SK-N-SH (cell line): ENCODE results near the gene CD160.

Experiments
- CHD2 ChIP-seq: fragments of 150-350 bp; IDR thresholded peaks from 2 replicates; pipeline ENCODE4 v1.6.1; 2018; ENCODE audit warnings: low read length; ENCODE audit not compliant: partially characterized antibody
- EP300 ChIP-seq, 2 experiments: IDR thresholded peaks; 2 replicates each; pipeline versions ENCODE4 v1.4.0 to v1.6.1; 2012; ENCODE audit warnings: borderline replicate concordance in 1 of 2, low read depth in 1 of 2, low read length in 1 of 2
- FOXJ3 ChIP-seq: sonication (generic); formaldehyde crosslinking; IDR thresholded peaks from 2 replicates; pipeline ENCODE4 v1.5.1; 2020; ENCODE audit warnings: mild to moderate bottlenecking, missing genetic modification reagents
- FOXM1 ChIP-seq: IDR thresholded peaks from 2 replicates; pipeline ENCODE4 v1.4.0; 2012; ENCODE audit warnings: low read depth, mild to moderate bottlenecking
- JUND ChIP-seq: IDR thresholded peaks from 2 replicates; pipeline ENCODE4 v1.4.0; 2012
- MEF2A ChIP-seq: IDR thresholded peaks from 2 replicates; pipeline ENCODE4 v1.4.0; 2012; ENCODE audit warnings: low read depth, borderline replicate concordance
- MXI1 ChIP-seq: IDR thresholded peaks from 2 replicates; pipeline ENCODE4 v1.6.1; 2012; ENCODE audit warnings: mild to moderate bottlenecking, low read depth, low read length, improper control_type of control experiment
- NFIC ChIP-seq: IDR thresholded peaks from 2 replicates; pipeline ENCODE4 v1.4.0; 2012; ENCODE audit warnings: borderline replicate concordance
- POLR2AphosphoS5 ChIP-seq: IDR thresholded peaks from 2 replicates; pipeline ENCODE4 v1.6.1; 2012; ENCODE audit warnings: low read depth, low read length
- SMC3 ChIP-seq: IDR thresholded peaks from 2 replicates; pipeline ENCODE4 v1.6.1; 2012; ENCODE audit warnings: low read depth, low read length, improper control_type of control experiment
- TF ChIP-seq, protein P1 (sequence below): fragments of 200-600 bp; sonication (generic); IDR thresholded peaks from 2 replicates; pipeline ENCODE4 v1.6.1; 2017; ENCODE audit warnings: antibody characterized with exemption, mild to moderate bottlenecking, moderate library complexity
- TF ChIP-seq, protein P2 (sequence below): IDR thresholded peaks from 2 replicates; pipeline ENCODE4 v1.6.1; 2012; ENCODE audit warnings: mild to moderate bottlenecking, low read depth, low read length, moderate library complexity
- TF ChIP-seq, protein P3 (sequence below): IDR thresholded peaks from 2 replicates; pipeline ENCODE4; 2012

DNA sequence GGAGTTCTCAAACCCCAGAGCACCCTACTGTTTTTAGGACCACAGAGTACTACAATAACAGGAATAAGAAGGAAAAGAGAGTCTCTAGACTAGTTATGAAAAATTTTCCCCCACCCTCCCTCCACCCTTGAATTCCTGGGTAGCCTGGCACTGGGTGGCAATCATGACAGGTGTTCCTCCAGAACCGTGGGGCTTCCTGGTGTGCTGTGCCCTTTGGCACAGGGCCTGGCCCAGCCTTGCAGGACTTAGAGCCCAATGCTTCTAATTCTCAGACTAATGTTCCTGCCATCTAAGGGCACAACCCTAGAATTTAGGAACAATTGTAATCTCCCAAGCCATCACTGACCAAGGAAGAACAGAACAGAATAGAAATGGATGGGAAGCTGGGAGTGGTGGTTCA lies 1.5 kb upstream of the CD160 start:
- TF ChIP-seq, protein P1, sequence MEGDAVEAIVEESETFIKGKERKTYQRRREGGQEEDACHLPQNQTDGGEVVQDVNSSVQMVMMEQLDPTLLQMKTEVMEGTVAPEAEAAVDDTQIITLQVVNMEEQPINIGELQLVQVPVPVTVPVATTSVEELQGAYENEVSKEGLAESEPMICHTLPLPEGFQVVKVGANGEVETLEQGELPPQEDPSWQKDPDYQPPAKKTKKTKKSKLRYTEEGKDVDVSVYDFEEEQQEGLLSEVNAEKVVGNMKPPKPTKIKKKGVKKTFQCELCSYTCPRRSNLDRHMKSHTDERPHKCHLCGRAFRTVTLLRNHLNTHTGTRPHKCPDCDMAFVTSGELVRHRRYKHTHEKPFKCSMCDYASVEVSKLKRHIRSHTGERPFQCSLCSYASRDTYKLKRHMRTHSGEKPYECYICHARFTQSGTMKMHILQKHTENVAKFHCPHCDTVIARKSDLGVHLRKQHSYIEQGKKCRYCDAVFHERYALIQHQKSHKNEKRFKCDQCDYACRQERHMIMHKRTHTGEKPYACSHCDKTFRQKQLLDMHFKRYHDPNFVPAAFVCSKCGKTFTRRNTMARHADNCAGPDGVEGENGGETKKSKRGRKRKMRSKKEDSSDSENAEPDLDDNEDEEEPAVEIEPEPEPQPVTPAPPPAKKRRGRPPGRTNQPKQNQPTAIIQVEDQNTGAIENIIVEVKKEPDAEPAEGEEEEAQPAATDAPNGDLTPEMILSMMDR: no peak
- TF ChIP-seq SMC3 (no peak), CHD2 (no peak), MXI1 (no peak), FOXM1 (no peak), NFIC (no peak), EP300 (IDR thresholded peaks at IDR 0.05; ENCODE audit: borderline replicate concordance in 1 of 2, low read depth in 1 of 2, low read length in 1 of 2) (no peak), FOXJ3 (CRISPR knock-in tag) (no peak), JUND (no peak), MEF2A (no peak), POLR2AphosphoS5 (no peak)
- TF ChIP-seq, protein P2, sequence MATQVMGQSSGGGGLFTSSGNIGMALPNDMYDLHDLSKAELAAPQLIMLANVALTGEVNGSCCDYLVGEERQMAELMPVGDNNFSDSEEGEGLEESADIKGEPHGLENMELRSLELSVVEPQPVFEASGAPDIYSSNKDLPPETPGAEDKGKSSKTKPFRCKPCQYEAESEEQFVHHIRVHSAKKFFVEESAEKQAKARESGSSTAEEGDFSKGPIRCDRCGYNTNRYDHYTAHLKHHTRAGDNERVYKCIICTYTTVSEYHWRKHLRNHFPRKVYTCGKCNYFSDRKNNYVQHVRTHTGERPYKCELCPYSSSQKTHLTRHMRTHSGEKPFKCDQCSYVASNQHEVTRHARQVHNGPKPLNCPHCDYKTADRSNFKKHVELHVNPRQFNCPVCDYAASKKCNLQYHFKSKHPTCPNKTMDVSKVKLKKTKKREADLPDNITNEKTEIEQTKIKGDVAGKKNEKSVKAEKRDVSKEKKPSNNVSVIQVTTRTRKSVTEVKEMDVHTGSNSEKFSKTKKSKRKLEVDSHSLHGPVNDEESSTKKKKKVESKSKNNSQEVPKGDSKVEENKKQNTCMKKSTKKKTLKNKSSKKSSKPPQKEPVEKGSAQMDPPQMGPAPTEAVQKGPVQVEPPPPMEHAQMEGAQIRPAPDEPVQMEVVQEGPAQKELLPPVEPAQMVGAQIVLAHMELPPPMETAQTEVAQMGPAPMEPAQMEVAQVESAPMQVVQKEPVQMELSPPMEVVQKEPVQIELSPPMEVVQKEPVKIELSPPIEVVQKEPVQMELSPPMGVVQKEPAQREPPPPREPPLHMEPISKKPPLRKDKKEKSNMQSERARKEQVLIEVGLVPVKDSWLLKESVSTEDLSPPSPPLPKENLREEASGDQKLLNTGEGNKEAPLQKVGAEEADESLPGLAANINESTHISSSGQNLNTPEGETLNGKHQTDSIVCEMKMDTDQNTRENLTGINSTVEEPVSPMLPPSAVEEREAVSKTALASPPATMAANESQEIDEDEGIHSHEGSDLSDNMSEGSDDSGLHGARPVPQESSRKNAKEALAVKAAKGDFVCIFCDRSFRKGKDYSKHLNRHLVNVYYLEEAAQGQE: no peak
- TF ChIP-seq, protein P3, sequence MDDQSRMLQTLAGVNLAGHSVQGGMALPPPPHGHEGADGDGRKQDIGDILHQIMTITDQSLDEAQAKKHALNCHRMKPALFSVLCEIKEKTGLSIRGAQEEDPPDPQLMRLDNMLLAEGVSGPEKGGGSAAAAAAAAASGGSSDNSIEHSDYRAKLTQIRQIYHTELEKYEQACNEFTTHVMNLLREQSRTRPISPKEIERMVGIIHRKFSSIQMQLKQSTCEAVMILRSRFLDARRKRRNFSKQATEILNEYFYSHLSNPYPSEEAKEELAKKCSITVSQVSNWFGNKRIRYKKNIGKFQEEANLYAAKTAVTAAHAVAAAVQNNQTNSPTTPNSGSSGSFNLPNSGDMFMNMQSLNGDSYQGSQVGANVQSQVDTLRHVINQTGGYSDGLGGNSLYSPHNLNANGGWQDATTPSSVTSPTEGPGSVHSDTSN: no peak
